GM23338 (cell line): ENCODE measurements around the gene CFTR. TPM values are rescaled to one million over a fixed set of nuclear protein-coding genes. Genes with fewer than 3 reads are reported as not detected.
A peak's percentile ranks its signal among the peaks of the same experiment; 100 is the strongest.

Source experiments
- ATAC-seq: fragments of 200-7000 bp; cut with Tn5 transposase; 3 replicates; pipeline ENCODE4 v1.9.1; 2020
- DNase-seq: peaks from one replicate; pipeline ENCODE4 v3.0.0-alpha.2; 2015; ENCODE audit warnings: low spot score
- H2AFZ ChIP-seq: fragments of 200-600 bp; sonication (generic); 2 replicates; pipeline ENCODE4 v1.8.0; 2016; ENCODE audit warnings: antibody characterized with exemption, mild to moderate bottlenecking, moderate library complexity
- H3F3A ChIP-seq: fragments of 200-600 bp; sonication (generic); replicated peaks from 2 replicates; pipeline ENCODE4 v1.8.0; 2017; ENCODE audit warnings: antibody characterized with exemption, mixed run types, low read depth
- H3K27ac ChIP-seq: fragments of 200-600 bp; sonication (generic); 2 replicates; pipeline ENCODE4 v1.6.1; 2016; ENCODE audit warnings: low read depth
- H3K27me3 ChIP-seq: fragments of 200-600 bp; sonication (generic); 2 replicates; pipeline ENCODE4 v1.8.0; 2016; ENCODE audit warnings: mild to moderate bottlenecking, mixed run types, moderate library complexity; ENCODE audit not compliant: insufficient read depth
- H3K36me3 ChIP-seq: fragments of 200-600 bp; sonication (generic); 2 replicates; pipeline ENCODE4 v1.8.0; 2016; ENCODE audit warnings: mild to moderate bottlenecking; ENCODE audit not compliant: insufficient read depth
- H3K4me1 ChIP-seq: fragments of 200-600 bp; sonication (generic); 2 replicates; pipeline ENCODE4 v1.8.0; 2016; ENCODE audit warnings: mild to moderate bottlenecking, moderate library complexity; ENCODE audit not compliant: insufficient read depth
- H3K4me2 ChIP-seq: fragments of 200-600 bp; sonication (generic); 2 replicates; pipeline ENCODE4 v1.7.1; 2017; ENCODE audit warnings: mixed run types
- H3K4me3 ChIP-seq: fragments of 200-600 bp; sonication (generic); 2 replicates; pipeline ENCODE4 v1.6.1; 2016; ENCODE audit warnings: mixed run types
- H3K79me2 ChIP-seq: fragments of 200-600 bp; sonication (generic); replicated peaks from 2 replicates; pipeline ENCODE4 v1.8.0; 2017; ENCODE audit warnings: mild to moderate bottlenecking; ENCODE audit not compliant: insufficient read depth
- H3K9me2 ChIP-seq: fragments of 200-600 bp; sonication (generic); 2 replicates; pipeline ENCODE4 v1.8.0; 2017; ENCODE audit not compliant: insufficient read depth
- H4K20me1 ChIP-seq: fragments of 200-600 bp; sonication (generic); replicated peaks from 2 replicates; pipeline ENCODE4 v1.8.0; 2017; ENCODE audit warnings: mild to moderate bottlenecking; ENCODE audit not compliant: insufficient read depth
- H3K27ac Mint-ChIP-seq: 2 replicates; pipeline ENCODE4 v1.8.0; 2020; ENCODE audit warnings: inconsistent platforms, mild to moderate bottlenecking, moderate library complexity, mixed read lengths
- H3K27me3 Mint-ChIP-seq: 3 replicates; pipeline ENCODE4 v1.8.0; 2022; ENCODE audit warnings: low read depth, mild to moderate bottlenecking, moderate library complexity, mixed read lengths, inconsistent platforms; ENCODE audit not compliant: insufficient read depth, poor library complexity
- H3K36me3 Mint-ChIP-seq: 3 replicates; pipeline ENCODE4 v1.8.0; 2021; ENCODE audit warnings: low read depth, mild to moderate bottlenecking, inconsistent platforms, moderate library complexity, mixed read lengths
- H3K4me1 Mint-ChIP-seq: 3 replicates; pipeline ENCODE4 v1.8.0; 2020; ENCODE audit warnings: mild to moderate bottlenecking, inconsistent platforms, mixed read lengths
- H3K4me3 Mint-ChIP-seq: 3 replicates; pipeline ENCODE4 v1.8.0; 2021; ENCODE audit warnings: moderate library complexity, mild to moderate bottlenecking, inconsistent platforms, mixed read lengths
- H3K9me3 Mint-ChIP-seq: 3 replicates; pipeline ENCODE4 v1.8.0; 2020; ENCODE audit warnings: moderate library complexity, mild to moderate bottlenecking, inconsistent platforms, mixed read lengths
- CREB1 ChIP-seq: fragments of 250-450 bp; sonication (Bioruptor Pico); IDR thresholded peaks from 2 replicates; pipeline ENCODE4 v1.5.0; 2020; ENCODE audit warnings: low read depth, mild to moderate bottlenecking, moderate library complexity
- EZH2 ChIP-seq: fragments of 200-600 bp; sonication (generic); IDR thresholded peaks from one replicate; pipeline ENCODE4 v1.8.0; 2017; ENCODE audit warnings: antibody characterized with exemption, mild to moderate bottlenecking, low read depth; ENCODE audit not compliant: unreplicated experiment
- EZH2phosphoT487 ChIP-seq: fragments of 200-600 bp; sonication (generic); IDR thresholded peaks from one replicate; pipeline ENCODE4 v1.8.1; 2018; ENCODE audit warnings: antibody characterized with exemption; ENCODE audit not compliant: unreplicated experiment
- NANOG ChIP-seq: IDR thresholded peaks from 2 replicates; pipeline ENCODE4 v1.6.1; 2016; ENCODE audit warnings: antibody characterized with exemption, borderline replicate concordance
- POLR2AphosphoS5 ChIP-seq: IDR thresholded peaks from 2 replicates; pipeline ENCODE4 v1.6.1; 2016; ENCODE audit warnings: antibody characterized with exemption, low read depth
- STAT1 ChIP-seq: IDR thresholded peaks from one replicate; pipeline ENCODE4 v1.6.1; 2016; ENCODE audit warnings: antibody characterized with exemption; ENCODE audit not compliant: unreplicated experiment
- ZNF114 ChIP-seq: fragments of 250-450 bp; sonication (Bioruptor Pico); IDR thresholded peaks from 2 replicates; pipeline ENCODE4 v1.5.0; 2020; ENCODE audit warnings: mild to moderate bottlenecking, moderate library complexity
- ZNF331 ChIP-seq: fragments of 250-450 bp; sonication (Bioruptor Pico); IDR thresholded peaks from 2 replicates; pipeline ENCODE4 v1.5.0; 2020; ENCODE audit warnings: low read depth, mild to moderate bottlenecking, moderate library complexity
- polyA plus RNA-seq: library from polyadenylated mRNA; unstranded; fragments of >200 nt; fragmentation: Nextera tagmentation; extraction: Ambion mirVana; gene quantifications from 2 replicates; pipeline ENCODE4 v1.2.1, GENCODE V29; 2016
- total RNA-seq: library from RNA; depleted of rRNA; stranded (reverse); fragments of >200 nt; shearing (Covaris generic); gene quantifications from 2 replicates; pipeline ENCODE4 v1.2.3, GENCODE V29; 2014
- TF ChIP-seq, protein P1 (sequence below): IDR thresholded peaks from 2 replicates; pipeline ENCODE4 v1.6.1; 2016; ENCODE audit warnings: antibody characterized with exemption
- TF ChIP-seq, protein P2 (sequence below), 2 experiments: fragments of 200-600 bp in 1 of 2; sonication (generic) in 1 of 2; conservative IDR thresholded peaks; 2 replicates each; pipeline versions ENCODE4 v1.5.1 to v1.6.1; 2016 to 2017; ENCODE audit warnings: antibody characterized with exemption in 2 of 2, low read depth in 2 of 2, mild to moderate bottlenecking in 2 of 2, moderate library complexity in 1 of 2
- TF ChIP-seq, protein P3 (sequence below): fragments of 250-450 bp; sonication (Bioruptor Pico); IDR thresholded peaks from 2 replicates; pipeline ENCODE4 v1.5.0; 2020; ENCODE audit warnings: mild to moderate bottlenecking, moderate library complexity

Gene CFTR
- total and polyA plus RNA-seq, 2 experiments from 2014 or later = 0.45 to 1.2 TPM

DNA sequence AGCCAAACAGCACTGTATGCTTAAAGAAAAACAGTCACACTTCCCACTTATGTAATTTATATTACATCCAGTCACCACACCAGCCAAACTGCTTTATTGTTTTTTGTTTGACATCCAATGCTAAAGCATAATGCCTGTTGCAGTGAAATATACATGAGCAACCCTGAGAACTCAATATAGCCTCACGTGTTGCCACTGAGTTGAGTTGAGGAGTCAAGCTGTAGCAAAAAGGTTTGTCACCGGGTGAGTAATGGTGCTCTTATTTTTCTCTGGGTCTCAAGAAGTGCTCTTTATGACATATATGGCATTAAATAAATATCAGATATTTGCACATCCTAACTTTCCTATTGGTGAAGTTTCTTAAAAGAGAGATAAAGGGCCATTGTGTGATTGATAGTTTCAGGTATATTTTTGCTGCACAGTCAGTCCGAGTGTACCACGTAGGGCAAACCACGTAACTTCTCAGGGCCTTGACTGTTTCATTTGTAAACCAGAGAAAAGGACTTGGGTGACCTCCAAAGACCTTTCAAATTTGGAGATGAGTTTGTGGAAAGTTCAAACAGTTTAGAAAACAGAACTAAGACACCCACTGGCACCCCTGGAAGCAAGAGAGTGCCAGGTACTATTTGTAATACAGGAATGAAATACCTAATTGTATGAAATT lies 168.5 kb downstream of the CFTR start:
- Mint-ChIP-seq H3K9me3 (no peaks in the 10 kb centered on the region), H3K4me1 (peaks cover 6% of the 10 kb centered on the region), H3K27ac (no peak overlapping the region), H3K4me3 (no peak overlapping the region), H3K27me3 (peaks cover 1% of the 10 kb centered on the region), H3K36me3 (no peaks in the 10 kb centered on the region)
- H3K9me2 ChIP-seq = peaks cover 12% of the 10 kb centered on the region; the same call in 1 of the 2 replicates
- no peak for TF ChIP-seq ZNF114 (CRISPR knock-in tag)
- TF ChIP-seq EZH2 = no peak
- TF ChIP-seq, protein P1, sequence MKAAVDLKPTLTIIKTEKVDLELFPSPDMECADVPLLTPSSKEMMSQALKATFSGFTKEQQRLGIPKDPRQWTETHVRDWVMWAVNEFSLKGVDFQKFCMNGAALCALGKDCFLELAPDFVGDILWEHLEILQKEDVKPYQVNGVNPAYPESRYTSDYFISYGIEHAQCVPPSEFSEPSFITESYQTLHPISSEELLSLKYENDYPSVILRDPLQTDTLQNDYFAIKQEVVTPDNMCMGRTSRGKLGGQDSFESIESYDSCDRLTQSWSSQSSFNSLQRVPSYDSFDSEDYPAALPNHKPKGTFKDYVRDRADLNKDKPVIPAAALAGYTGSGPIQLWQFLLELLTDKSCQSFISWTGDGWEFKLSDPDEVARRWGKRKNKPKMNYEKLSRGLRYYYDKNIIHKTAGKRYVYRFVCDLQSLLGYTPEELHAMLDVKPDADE = no peak
- TF ChIP-seq, protein P2, sequence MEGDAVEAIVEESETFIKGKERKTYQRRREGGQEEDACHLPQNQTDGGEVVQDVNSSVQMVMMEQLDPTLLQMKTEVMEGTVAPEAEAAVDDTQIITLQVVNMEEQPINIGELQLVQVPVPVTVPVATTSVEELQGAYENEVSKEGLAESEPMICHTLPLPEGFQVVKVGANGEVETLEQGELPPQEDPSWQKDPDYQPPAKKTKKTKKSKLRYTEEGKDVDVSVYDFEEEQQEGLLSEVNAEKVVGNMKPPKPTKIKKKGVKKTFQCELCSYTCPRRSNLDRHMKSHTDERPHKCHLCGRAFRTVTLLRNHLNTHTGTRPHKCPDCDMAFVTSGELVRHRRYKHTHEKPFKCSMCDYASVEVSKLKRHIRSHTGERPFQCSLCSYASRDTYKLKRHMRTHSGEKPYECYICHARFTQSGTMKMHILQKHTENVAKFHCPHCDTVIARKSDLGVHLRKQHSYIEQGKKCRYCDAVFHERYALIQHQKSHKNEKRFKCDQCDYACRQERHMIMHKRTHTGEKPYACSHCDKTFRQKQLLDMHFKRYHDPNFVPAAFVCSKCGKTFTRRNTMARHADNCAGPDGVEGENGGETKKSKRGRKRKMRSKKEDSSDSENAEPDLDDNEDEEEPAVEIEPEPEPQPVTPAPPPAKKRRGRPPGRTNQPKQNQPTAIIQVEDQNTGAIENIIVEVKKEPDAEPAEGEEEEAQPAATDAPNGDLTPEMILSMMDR (conservative IDR thresholded peaks at IDR 0.05; ENCODE audit: low read depth in 2 of 2) = no peak
- no peak for TF ChIP-seq EZH2phosphoT487
- no peak for TF ChIP-seq CREB1 (CRISPR knock-in tag)
- no peak for TF ChIP-seq NANOG
- TF ChIP-seq ZNF331 (CRISPR knock-in tag) = no peak
- TF ChIP-seq STAT1 = no peak
- TF ChIP-seq POLR2AphosphoS5 = no peak
- no peaks in the 10 kb centered on the region for H3K27me3 ChIP-seq
- H3K79me2 ChIP-seq = no peaks in the 10 kb centered on the region
- peaks cover 5% of the 10 kb centered on the region for H3K4me1 ChIP-seq
- no peak overlapping the region for H2AFZ ChIP-seq
- no peaks in the 10 kb centered on the region for H4K20me1 ChIP-seq
- no peak overlapping the region for H3K27ac ChIP-seq
- no peak overlapping the region for H3K4me3 ChIP-seq
- no peaks in the 10 kb centered on the region for H3K36me3 ChIP-seq
- ATAC-seq = no peak
- DNase-seq = no peak
- no peaks in the 10 kb centered on the region for H3F3A ChIP-seq
- no peak overlapping the region for H3K4me2 ChIP-seq

- Histone ChIP-seq H3K36me3 (no peaks in the 10 kb centered on the region), H3K9me2 (peaks cover 17% of the 10 kb centered on the region), H3K4me3 (no peak overlapping the region), H3K4me2 (no peak overlapping the region), H3K79me2 (no peaks in the 10 kb centered on the region), H3K27ac (no peak overlapping the region), H3K27me3 (no peaks in the 10 kb centered on the region), H4K20me1 (no peaks in the 10 kb centered on the region), H3K4me1 (peaks cover 10% of the 10 kb centered on the region), H2AFZ (peak overlapping the region; percentile 52; the same call in 1 of the 2 replicates), H3F3A (no peaks in the 10 kb centered on the region)
- peaks cover 11% of the 10 kb centered on the region for H3K4me1 Mint-ChIP-seq
- H3K9me3 Mint-ChIP-seq = no peaks in the 10 kb centered on the region
- H3K4me3 Mint-ChIP-seq = no peak overlapping the region
- ATAC-seq (peak; percentile 95), DNase-seq (no peak)
- H3K36me3 Mint-ChIP-seq = no peaks in the 10 kb centered on the region
- peaks cover 2% of the 10 kb centered on the region for H3K27me3 Mint-ChIP-seq
- TF ChIP-seq, protein P3, sequence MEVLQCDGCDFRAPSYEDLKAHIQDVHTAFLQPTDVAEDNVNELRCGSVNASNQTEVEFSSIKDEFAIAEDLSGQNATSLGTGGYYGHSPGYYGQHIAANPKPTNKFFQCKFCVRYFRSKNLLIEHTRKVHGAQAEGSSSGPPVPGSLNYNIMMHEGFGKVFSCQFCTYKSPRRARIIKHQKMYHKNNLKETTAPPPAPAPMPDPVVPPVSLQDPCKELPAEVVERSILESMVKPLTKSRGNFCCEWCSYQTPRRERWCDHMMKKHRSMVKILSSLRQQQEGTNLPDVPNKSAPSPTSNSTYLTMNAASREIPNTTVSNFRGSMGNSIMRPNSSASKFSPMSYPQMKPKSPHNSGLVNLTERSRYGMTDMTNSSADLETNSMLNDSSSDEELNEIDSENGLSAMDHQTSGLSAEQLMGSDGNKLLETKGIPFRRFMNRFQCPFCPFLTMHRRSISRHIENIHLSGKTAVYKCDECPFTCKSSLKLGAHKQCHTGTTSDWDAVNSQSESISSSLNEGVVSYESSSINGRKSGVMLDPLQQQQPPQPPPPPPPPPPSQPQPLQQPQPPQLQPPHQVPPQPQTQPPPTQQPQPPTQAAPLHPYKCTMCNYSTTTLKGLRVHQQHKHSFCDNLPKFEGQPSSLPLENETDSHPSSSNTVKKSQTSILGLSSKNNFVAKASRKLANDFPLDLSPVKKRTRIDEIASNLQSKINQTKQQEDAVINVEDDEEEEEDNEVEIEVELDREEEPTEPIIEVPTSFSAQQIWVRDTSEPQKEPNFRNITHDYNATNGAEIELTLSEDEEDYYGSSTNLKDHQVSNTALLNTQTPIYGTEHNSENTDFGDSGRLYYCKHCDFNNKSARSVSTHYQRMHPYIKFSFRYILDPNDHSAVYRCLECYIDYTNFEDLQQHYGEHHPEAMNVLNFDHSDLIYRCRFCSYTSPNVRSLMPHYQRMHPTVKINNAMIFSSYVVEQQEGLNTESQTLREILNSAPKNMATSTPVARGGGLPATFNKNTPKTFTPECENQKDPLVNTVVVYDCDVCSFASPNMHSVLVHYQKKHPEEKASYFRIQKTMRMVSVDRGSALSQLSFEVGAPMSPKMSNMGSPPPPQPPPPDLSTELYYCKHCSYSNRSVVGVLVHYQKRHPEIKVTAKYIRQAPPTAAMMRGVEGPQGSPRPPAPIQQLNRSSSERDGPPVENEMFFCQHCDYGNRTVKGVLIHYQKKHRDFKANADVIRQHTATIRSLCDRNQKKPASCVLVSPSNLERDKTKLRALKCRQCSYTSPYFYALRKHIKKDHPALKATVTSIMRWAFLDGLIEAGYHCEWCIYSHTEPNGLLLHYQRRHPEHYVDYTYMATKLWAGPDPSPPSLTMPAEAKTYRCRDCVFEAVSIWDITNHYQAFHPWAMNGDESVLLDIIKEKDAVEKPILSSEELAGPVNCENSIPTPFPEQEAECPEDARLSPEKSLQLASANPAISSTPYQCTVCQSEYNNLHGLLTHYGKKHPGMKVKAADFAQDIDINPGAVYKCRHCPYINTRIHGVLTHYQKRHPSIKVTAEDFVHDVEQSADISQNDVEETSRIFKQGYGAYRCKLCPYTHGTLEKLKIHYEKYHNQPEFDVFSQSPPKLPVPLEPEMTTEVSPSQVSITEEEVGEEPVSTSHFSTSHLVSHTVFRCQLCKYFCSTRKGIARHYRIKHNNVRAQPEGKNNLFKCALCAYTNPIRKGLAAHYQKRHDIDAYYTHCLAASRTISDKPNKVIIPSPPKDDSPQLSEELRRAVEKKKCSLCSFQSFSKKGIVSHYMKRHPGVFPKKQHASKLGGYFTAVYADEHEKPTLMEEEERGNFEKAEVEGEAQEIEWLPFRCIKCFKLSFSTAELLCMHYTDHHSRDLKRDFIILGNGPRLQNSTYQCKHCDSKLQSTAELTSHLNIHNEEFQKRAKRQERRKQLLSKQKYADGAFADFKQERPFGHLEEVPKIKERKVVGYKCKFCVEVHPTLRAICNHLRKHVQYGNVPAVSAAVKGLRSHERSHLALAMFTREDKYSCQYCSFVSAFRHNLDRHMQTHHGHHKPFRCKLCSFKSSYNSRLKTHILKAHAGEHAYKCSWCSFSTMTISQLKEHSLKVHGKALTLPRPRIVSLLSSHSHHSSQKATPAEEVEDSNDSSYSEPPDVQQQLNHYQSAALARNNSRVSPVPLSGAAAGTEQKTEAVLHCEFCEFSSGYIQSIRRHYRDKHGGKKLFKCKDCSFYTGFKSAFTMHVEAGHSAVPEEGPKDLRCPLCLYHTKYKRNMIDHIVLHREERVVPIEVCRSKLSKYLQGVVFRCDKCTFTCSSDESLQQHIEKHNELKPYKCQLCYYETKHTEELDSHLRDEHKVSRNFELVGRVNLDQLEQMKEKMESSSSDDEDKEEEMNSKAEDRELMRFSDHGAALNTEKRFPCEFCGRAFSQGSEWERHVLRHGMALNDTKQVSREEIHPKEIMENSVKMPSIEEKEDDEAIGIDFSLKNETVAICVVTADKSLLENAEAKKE (CRISPR knock-in tag) = peak; percentile 97
- no peak for TF ChIP-seq NANOG
- H3K27ac Mint-ChIP-seq = no peak overlapping the region
These were observed 173.3 kb downstream of the CFTR start for GRCh38 chr7:117652943-117653680.
